ENCODE measurements around the gene FAAP100. TPM values are rescaled to one million over a fixed set of nuclear protein-coding genes. Genes with fewer than 3 reads are reported as not detected.

The FAAP100 gene
- total and polyA plus RNA-seq, 3 experiments from 2014 or later: 19.2 to 55.3 (median 52.5) TPM

DNA sequence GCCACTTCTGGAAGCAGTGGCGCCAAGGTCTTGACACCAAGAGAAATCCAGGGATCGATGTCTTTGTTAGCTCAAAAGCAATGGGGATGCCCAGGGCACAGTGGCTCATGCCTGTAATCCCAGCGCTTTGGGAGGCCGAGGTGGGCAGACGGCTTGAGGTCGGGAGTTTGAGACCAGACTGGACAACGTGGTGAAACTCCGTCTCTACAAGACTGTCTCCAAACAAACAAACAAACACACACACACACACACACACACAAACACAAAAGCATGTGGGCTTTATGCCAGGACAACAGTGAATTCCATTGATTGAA is 22.4 kb upstream of the FAAP100 start:
- H3K27ac ChIP-seq (ENCODE audit: low read depth, low read length): no peak overlapping the region
- Mint-ChIP-seq H3K27me3 (no peaks in the 10 kb centered on the region), H3K27ac (no peak overlapping the region), H3K4me3 (no peak overlapping the region), H3K9me3 (no peaks in the 10 kb centered on the region), H3K36me3 (peaks cover 0 to 81% (median 10%) of the 10 kb centered on the region in 3 donors), H3K4me1 (peaks cover 4 to 15% (median 10%) of the 10 kb centered on the region in 3 donors)
- POLR2A ChIA-PET: no interaction called here
- H3K4me1 ChIP-seq (ENCODE audit: insufficient read depth, low read length): no peaks in the 10 kb centered on the region
- no peak overlapping the region for H3K4me3 ChIP-seq (ENCODE audit: low read length)
- no peak for DNase-seq
- H3K9me3 ChIP-seq (ENCODE audit: low read length): no peaks in the 10 kb centered on the region
- CTCF ChIA-PET: no interaction called here
- H3K36me3 ChIP-seq (ENCODE audit: insufficient read depth, low read length): peaks cover 25% of the 10 kb centered on the region
- no peaks in the 10 kb centered on the region for H3K27me3 ChIP-seq (ENCODE audit: insufficient read depth, low read length, poor library complexity, severe bottlenecking)

DNA sequence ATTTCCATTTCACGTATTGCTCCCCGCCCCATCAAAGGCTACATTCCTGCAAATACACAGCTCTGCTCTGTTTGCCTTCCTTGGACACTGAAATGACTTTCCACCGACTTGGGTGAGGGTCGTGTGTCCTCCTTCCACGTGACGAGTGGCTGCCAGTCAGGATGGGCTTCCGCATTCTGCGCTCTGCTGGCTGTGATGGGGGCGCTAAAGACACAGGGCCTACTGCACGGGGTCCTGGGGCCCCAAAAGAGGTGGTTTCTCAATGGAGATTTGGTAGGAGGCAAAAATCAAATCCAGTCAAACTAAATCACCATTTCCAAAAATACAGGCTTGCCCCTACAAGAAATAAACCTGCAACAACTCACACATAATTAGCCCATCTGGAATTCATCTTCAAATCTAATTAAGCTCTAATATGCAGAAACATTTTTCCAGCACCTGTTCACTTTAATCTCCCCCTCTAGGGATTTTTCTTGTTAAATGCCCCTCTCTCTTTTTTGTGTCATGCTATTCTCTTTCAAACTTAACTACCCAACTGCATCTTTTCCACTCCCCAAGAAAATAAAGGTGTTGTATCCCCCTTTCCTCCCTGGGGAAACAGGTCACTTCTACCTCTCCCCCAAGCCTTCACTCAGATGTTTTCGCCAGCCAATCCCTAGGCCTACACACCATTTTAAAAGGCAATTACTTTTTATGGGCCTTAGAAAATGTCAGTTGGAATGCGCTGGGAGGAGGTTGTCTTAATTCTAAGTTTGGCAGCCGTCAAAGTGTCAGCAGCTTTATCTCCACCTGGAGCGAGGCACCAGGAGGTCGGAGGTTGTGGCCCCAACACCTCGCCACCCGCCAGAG is 21.9 kb upstream of the FAAP100 start:
- Mint-ChIP-seq H3K9me3 (no peaks in the 10 kb centered on the region), H3K4me1 (peaks cover 4 to 15% (median 10%) of the 10 kb centered on the region in 3 donors), H3K27ac (peak overlapping the region in 2 of 8 donors; percentile 12 to 94), H3K4me3 (no peak overlapping the region), H3K27me3 (no peaks in the 10 kb centered on the region), H3K36me3 (peaks cover 0 to 83% (median 8%) of the 10 kb centered on the region in 3 donors)
- Histone ChIP-seq H3K4me3 (ENCODE audit: low read length) (no peak overlapping the region), H3K4me1 (ENCODE audit: insufficient read depth, low read length) (no peaks in the 10 kb centered on the region), H3K9me3 (ENCODE audit: low read length) (no peaks in the 10 kb centered on the region), H3K36me3 (ENCODE audit: insufficient read depth, low read length) (peaks cover 28% of the 10 kb centered on the region), H3K27me3 (ENCODE audit: insufficient read depth, low read length, poor library complexity, severe bottlenecking) (no peaks in the 10 kb centered on the region), H3K27ac (ENCODE audit: low read depth, low read length) (no peak overlapping the region)
- ChIA-PET CTCF (no interaction called here), POLR2A (no interaction called here)
- DNase-seq: no peak

DNA sequence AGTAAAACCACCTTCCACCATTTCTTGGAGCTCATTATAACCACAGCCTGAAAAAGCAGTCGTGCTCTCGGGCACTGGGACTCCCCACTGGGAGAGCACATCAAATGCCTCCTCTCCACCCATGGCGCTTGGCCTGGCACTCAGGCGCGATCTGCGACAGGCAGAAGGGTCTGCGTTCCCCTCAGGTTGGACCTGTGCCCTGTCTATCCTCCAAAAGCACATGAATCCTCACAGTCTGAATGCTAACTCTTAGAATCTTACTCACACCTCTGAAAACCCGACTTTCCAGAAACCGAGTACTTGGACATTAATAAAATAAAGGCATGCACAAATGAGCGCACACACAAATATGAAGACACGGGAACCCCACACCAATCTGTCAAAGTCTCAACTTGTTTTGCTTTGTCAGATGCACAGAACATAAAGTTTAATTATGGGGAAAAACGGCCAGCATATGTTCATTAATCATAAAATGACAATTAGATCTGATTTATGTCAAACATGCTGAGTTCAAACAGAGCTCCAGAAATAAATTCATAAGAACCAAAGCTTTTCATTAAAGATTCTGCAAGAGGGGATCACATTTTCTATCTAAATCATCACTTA is 20.5 kb upstream of the FAAP100 start:
- no peaks in the 10 kb centered on the region for H3K27me3 Mint-ChIP-seq
- Histone ChIP-seq H3K27ac (ENCODE audit: low read depth, low read length) (no peak overlapping the region), H3K27me3 (ENCODE audit: insufficient read depth, low read length, poor library complexity, severe bottlenecking) (no peaks in the 10 kb centered on the region), H3K4me1 (ENCODE audit: insufficient read depth, low read length) (no peaks in the 10 kb centered on the region), H3K4me3 (ENCODE audit: low read length) (no peak overlapping the region), H3K9me3 (ENCODE audit: low read length) (no peaks in the 10 kb centered on the region), H3K36me3 (ENCODE audit: insufficient read depth, low read length) (peaks cover 36% of the 10 kb centered on the region)
- no peaks in the 10 kb centered on the region for H3K9me3 Mint-ChIP-seq
- H3K36me3 Mint-ChIP-seq: peaks cover 0 to 87% (median 15%) of the 10 kb centered on the region in 3 donors
- CTCF ChIA-PET: interaction anchor here (1.5 kb wide), 1 partner anchor 29 kb away, joined by 4 read pairs; no protein-coding TSS in a partner anchor
- no peak overlapping the region for H3K4me3 Mint-ChIP-seq
- H3K27ac Mint-ChIP-seq: no peak overlapping the region
- H3K4me1 Mint-ChIP-seq: peaks cover 4 to 6% (median 5%) of the 10 kb centered on the region in 3 donors
- POLR2A ChIA-PET: no interaction called here
- DNase-seq: no peak

DNA sequence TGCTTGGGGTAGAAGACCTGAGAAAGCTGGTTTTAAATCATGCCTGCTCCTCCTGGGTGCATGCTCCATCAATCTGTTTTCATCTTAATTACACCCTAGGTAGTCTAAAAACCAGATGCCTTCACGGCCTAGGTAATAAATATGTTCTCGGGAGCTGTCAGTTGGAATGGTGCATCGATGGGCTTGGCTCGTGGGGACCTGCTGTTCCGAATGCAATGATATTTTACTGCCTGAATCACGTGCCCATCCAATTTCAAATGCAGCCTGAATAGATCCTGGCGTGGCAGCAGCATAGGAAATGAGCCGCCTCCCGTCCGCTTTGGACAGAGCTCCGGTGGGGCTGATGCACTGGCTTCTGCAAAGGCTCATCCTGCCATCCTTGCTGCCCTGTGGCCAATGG is 18.8 kb upstream of the FAAP100 start:
- DNase-seq: no peak
- Mint-ChIP-seq H3K36me3 (peaks cover 0 to 91% (median 15%) of the 10 kb centered on the region in 3 donors), H3K4me3 (no peak overlapping the region), H3K4me1 (peaks cover 0 to 2% (median 0%) of the 10 kb centered on the region in 3 donors), H3K27ac (peak overlapping the region in 1 of 8 donors; percentile 47), H3K9me3 (no peaks in the 10 kb centered on the region), H3K27me3 (peaks cover 0 to 3% of the 10 kb centered on the region in 2 donors)
- Histone ChIP-seq H3K27ac (ENCODE audit: low read depth, low read length) (no peak overlapping the region), H3K4me3 (ENCODE audit: low read length) (no peak overlapping the region), H3K9me3 (ENCODE audit: low read length) (no peaks in the 10 kb centered on the region), H3K36me3 (ENCODE audit: insufficient read depth, low read length) (peaks cover 50% of the 10 kb centered on the region), H3K27me3 (ENCODE audit: insufficient read depth, low read length, poor library complexity, severe bottlenecking) (no peaks in the 10 kb centered on the region), H3K4me1 (ENCODE audit: insufficient read depth, low read length) (no peaks in the 10 kb centered on the region)
- CTCF ChIA-PET: no interaction called here
- POLR2A ChIA-PET: no interaction called here

DNA sequence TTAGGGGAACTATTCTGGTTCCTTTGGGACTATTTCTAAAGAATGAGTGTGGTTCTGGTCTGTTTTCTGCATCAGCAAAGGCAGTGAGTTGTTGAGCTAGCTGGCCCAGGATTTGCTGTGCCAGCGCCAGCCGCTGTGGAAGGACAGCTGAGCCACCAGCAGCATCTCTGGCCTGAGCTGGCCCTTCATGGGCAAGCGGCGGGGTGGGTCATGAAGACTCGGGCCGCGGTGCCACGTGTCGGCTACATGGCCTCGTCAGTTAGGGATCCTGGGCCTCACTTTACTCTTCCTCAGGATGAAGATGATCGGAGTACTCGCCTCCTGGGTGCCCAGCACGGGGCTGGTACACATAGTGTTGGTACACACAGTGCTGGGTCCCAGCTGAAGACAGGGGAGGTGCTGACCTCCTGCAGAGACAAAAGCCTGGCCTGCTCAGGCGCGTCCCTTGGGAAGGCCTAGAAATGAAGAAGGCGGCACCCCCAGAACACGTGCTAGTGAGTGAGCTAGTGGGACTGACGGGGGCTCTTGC is 17.9 kb upstream of the FAAP100 start:
- ChIA-PET POLR2A (no interaction called here), CTCF (no interaction called here)
- no peaks in the 10 kb centered on the region for H3K4me1 ChIP-seq (ENCODE audit: insufficient read depth, low read length)
- peaks cover 0 to 92% (median 21%) of the 10 kb centered on the region in 3 donors for H3K36me3 Mint-ChIP-seq
- H3K36me3 ChIP-seq (ENCODE audit: insufficient read depth, low read length): peaks cover 55% of the 10 kb centered on the region
- H3K9me3 ChIP-seq (ENCODE audit: low read length): no peaks in the 10 kb centered on the region
- no peak overlapping the region for H3K27ac ChIP-seq (ENCODE audit: low read depth, low read length)
- no peaks in the 10 kb centered on the region for H3K27me3 ChIP-seq (ENCODE audit: insufficient read depth, low read length, poor library complexity, severe bottlenecking)
- peaks cover 0 to 3% of the 10 kb centered on the region in 2 donors for H3K27me3 Mint-ChIP-seq
- no peak overlapping the region for H3K27ac Mint-ChIP-seq
- H3K4me1 Mint-ChIP-seq: peaks cover 0 to 2% (median 0%) of the 10 kb centered on the region in 3 donors
- no peak for DNase-seq
- no peak overlapping the region for H3K4me3 Mint-ChIP-seq
- H3K4me3 ChIP-seq (ENCODE audit: low read length): no peak overlapping the region
- no peaks in the 10 kb centered on the region for H3K9me3 Mint-ChIP-seq

GRCh38 chr17:81568416-81568815 is 16.3 kb upstream of the FAAP100 start:
- POLR2A ChIA-PET: no interaction called here
- H3K4me1 ChIP-seq (ENCODE audit: insufficient read depth, low read length): no peaks in the 10 kb centered on the region
- Mint-ChIP-seq H3K36me3 (peaks cover 0 to 93% (median 20%) of the 10 kb centered on the region in 3 donors), H3K27me3 (peaks cover 0 to 3% of the 10 kb centered on the region in 2 donors), H3K27ac (peak overlapping the region in 3 of 8 donors; percentile 7 to 61 (median 57)), H3K9me3 (no peaks in the 10 kb centered on the region), H3K4me3 (no peak overlapping the region), H3K4me1 (no peaks in the 10 kb centered on the region)
- no peaks in the 10 kb centered on the region for H3K9me3 ChIP-seq (ENCODE audit: low read length)
- peaks cover 56% of the 10 kb centered on the region for H3K36me3 ChIP-seq (ENCODE audit: insufficient read depth, low read length)
- no peak overlapping the region for H3K27ac ChIP-seq (ENCODE audit: low read depth, low read length)
- DNase-seq: no peak
- H3K4me3 ChIP-seq (ENCODE audit: low read length): no peak overlapping the region
- CTCF ChIA-PET: interaction anchor here (0.8 kb wide), 1 partner anchor 33 kb away, joined by 3 read pairs; no protein-coding TSS in a partner anchor
- H3K27me3 ChIP-seq (ENCODE audit: insufficient read depth, low read length, poor library complexity, severe bottlenecking): no peaks in the 10 kb centered on the region

DNA sequence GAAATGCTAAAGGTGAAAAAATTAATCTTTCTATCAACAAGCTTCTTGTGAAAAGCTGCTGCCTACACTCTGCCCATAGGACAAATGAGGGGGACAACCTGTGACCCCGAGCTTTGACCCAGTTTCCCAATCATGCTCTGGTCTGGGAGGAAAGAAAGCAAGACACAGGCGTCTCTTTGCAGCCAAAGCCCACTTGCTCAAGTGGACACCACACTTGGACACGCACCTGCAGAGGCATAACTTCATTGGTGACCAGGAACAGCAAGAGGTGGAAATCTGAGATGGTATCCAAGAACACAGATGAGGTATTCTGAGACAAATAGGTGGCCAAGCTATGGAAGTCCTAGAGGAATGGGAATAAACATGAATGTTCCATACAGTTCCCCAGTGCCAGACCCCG is 15.0 kb upstream of the FAAP100 start:
- Mint-ChIP-seq H3K4me1 (no peaks in the 10 kb centered on the region), H3K9me3 (no peaks in the 10 kb centered on the region), H3K27ac (peak overlapping the region in 1 of 8 donors; percentile 17), H3K36me3 (peaks cover 0 to 92% (median 20%) of the 10 kb centered on the region in 3 donors), H3K4me3 (no peak overlapping the region), H3K27me3 (peaks cover 0 to 3% of the 10 kb centered on the region in 2 donors)
- no peaks in the 10 kb centered on the region for H3K9me3 ChIP-seq (ENCODE audit: low read length)
- CTCF ChIA-PET: interaction anchor here (1.0 to 2.0 kb wide), 2 partner anchors 12 to 34 kb away, joined by 3 to 5 read pairs; no protein-coding TSS in a partner anchor
- no peak overlapping the region for H3K4me3 ChIP-seq (ENCODE audit: low read length)
- no peak for DNase-seq
- H3K27ac ChIP-seq (ENCODE audit: low read depth, low read length): no peak overlapping the region
- H3K27me3 ChIP-seq (ENCODE audit: insufficient read depth, low read length, poor library complexity, severe bottlenecking): no peaks in the 10 kb centered on the region
- POLR2A ChIA-PET: no interaction called here
- H3K36me3 ChIP-seq (ENCODE audit: insufficient read depth, low read length): peaks cover 51% of the 10 kb centered on the region
- no peaks in the 10 kb centered on the region for H3K4me1 ChIP-seq (ENCODE audit: insufficient read depth, low read length)

All from CD8-positive, alpha-beta memory T cell (primary cell).